Measurements from ENCODE around the gene DPM1. TPM values are rescaled to one million over a fixed set of nuclear protein-coding genes. Genes with fewer than 3 reads are reported as not detected.

The DPM1 gene
- total RNA-seq, 1 experiment from 2014 or later = 247 TPM

DNA sequence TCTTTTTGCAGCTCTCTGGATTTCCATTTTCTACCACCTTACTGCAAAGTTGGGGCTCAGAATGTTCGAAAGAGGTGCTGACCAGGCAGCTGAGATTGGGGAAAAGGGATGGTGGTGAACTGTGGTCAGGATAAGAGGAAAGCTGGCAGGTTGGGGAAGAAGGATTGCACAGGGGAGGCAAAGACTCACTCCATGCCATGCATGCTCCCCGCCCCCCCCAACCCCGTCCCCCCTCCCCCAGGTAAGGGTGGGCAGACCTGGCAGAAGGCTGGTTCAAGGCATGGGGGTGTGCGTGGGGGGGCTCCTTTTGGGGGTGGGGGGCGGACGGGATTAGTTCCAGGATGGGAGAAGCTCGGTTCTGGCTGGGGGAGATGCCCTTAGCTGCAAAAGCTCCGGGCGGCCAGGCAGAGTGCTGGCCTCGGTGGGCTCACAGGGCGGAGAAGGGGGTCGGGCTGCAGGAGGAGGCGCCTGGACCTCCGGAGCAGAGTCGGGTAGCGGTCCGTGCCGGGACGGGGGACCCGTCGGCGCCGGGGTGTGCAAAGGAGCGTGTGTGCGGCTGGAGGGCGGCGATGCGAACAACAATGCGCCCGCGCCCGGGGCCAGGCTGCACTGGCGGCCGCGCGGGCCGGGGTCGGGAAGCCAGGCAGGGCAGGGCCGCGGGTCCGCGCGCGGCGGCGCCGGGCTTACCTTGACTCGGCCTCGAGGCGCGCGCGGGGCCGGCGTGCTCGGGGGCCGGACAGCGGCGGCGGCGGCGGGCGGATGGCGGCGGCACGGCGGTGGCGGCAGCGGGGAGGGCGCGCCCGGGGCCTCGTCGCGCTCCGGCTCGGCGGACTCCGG is 28.0 kb downstream of the DPM1 start:
- DNase-seq (ENCODE audit: low spot score) = peak; percentile 16

DNA sequence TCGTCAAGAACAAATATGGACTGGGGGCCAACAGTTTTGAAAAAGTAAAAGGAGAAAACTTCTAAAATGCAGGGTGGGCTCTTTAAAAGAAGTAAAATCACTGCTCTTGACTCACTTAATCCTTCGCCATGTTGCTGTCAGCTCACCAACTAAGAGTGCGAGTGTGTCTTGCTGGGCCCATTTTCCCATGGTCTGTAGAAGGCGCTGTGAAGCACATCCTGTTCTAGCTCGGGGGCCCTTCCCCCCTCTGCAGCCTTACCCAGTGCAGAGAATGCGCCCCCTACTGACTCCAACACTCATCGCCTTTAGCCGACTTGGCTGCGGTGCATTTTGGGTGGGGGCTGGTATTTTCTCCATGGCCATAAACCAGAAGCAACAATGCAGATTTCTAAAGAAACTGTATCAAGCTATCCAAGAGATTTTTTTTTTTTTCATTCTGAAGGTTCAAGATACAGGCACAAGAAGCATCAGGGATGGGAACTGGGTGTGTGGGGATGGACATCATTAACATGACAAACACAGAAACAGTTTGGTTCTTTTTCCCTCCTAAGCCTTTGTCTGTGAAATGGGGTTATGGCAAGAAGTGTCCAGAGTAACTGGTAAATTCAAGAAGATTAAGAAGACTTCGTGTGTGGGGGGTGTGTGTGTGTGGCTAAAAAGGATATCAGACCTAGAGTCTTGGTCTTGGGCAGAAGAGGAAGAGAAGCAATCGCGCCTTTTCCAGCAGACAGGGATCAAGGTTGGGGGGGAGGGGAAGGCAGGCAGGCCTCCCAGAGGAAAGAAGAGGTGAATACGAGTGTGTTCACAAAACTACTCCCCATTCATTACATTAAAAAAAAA is 28.8 kb downstream of the DPM1 start:
- peak; percentile 96 for DNase-seq (ENCODE audit: low spot score)

DNA sequence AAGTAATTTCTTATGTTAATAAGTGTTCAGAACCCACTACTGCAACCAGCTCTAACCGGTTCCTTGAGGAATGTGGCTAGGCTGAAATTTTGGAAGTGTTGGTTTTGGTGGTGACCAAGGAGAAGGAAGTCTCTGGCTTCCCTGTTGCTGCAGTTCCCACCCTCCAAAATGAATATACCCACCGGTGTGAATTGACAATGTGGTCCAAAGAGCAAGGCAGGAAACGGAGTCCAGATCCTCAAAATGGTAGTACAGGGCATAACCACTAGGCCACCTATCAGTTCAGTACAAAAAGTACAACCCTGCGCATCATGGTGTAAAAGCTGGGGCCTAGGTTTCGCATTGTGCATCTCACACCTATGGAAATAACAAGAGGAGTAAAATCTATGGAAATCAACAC is 29.9 kb downstream of the DPM1 start:
- no peak for DNase-seq (ENCODE audit: low spot score)

DNA sequence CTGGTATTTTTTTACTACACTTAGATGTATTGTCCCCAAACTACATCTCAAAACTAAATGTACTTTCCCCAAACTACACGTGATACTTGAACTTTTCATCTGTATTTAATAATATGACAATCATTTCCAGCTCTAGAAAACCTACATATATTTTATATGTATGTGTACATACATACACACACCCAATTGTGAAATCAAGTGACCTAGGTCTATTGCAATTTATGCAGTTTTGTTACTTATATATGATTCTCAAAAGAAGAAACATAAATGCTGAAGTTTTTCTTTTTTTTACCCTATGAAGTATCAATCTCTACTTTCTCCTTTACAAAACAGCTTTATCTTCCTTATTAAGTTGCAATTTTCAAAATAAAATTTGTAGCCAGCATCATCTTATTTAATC is 31.8 kb downstream of the DPM1 start:
- no peak for DNase-seq (ENCODE audit: low spot score)

DNA sequence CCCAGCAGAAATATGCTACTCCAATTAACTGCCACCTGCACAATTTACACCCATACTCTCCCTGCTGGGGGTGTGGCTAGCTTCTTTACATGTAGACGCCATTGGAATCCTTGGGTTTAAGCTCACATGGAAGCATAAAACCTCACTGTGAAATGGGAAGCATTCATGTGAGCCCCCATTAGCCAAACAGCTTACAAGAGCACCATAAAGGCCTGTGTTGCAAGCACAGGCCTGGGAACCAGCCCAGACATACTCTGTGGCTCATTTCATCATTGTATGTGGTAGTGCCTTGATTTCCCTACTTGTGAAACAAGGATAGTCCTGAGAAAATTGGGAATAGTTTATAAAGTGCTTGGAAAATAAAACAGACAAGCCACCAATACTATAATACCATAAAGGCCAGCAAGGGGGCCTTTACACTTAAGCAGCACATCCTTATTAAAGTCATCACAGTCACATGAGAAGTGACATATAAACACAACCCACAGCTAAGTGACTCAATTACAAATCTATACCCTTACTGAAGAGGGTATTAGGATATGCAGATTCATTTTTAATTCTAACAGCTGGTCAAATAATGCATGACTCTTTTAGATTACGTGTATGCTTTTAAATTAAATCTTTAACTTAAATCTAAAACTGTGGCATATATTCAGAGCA is 33.9 kb downstream of the DPM1 start:
- no peak for DNase-seq (ENCODE audit: low spot score)

DNA sequence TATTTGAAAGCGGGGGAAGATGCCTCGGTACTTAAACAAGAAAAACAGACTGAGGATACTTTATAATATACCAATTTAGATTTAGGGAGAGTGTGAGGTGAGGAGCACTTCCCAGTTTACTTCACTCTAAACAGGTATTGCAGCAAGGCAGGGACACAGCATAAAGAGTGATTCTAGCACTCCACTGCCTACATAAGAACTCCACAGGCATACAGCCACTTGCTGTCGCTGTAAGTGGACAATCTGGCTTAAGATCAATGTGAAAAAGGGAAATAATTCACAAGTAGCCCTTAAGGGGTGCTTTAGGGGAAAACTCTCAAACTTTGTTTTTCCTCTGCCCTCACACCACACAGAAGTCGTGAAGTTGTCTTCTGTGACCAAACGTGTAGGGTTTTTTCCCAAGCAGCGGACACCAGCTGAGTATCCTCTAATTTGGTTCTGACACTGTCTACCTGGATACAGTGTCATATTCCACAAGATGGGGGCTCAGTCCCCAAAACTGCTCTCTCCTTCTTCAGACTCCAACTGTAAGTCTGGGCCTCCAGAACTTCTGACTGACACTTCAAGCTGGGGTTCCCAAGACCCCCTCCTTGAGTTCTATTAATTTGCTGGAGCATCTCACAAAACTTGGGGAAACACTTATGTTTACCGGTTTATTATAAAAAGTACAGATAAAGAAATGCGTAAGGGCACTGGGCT is 36.4 kb downstream of the DPM1 start:
- no peak for DNase-seq (ENCODE audit: low spot score)

DNA sequence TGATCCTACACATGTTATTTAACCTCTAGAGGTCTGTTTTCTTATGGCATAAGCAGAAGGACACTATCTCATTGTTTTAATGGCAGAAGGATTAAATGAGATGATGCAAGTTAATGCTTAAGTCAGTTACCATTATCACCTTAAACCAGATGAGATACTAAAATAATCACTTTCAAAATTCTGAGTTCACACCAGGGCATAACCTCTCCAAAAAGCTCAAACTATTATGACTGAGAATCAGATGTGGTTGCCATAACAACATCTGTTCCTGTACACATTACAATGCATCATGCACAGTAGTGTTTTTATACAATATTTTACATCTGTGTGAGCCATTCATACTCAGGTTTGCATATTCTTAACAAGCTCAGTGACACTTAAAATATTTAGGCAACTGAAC is 37.3 kb downstream of the DPM1 start:
- DNase-seq (ENCODE audit: low spot score) = no peak

DNA sequence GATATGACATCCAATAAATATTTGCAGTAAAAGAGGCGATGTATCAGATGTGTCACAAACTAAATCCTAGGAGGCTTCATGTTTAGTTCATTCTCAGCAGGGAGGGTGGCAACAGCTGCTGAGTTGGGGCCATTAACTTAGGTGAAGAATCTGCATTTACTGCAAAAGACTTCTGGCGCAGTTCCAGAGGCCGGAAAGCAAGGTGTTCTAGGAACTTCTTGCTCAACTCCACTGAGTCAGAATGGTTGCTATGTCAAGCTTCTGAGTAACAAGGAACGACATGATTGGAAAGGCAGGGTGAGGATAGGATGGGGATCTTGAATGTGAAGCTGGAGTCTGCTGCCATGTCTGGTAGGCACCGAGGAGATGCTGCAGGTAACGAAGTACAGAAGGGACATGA is 38.8 kb downstream of the DPM1 start:
- peak; percentile 32 for DNase-seq (ENCODE audit: low spot score)

DNA sequence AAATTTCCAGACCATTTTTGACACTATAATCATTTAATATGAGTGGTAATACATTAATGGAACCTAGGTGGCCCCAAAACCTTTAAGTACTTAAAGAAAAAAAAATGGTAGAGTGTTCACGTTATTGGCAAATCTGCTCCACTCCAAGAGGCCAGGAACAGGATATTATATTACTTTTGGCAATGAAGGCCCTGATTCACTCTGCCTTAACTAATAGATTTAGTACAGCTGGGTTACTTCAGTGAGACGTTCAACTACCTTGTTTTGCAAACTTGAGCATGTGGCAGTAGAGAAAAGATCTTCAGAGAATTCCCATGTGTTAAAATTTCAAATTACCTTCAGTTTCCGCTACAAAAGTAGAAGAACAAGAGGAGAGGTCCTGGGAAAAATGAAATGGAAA is 39.9 kb downstream of the DPM1 start:
- no peak for DNase-seq (ENCODE audit: low spot score)

DNA sequence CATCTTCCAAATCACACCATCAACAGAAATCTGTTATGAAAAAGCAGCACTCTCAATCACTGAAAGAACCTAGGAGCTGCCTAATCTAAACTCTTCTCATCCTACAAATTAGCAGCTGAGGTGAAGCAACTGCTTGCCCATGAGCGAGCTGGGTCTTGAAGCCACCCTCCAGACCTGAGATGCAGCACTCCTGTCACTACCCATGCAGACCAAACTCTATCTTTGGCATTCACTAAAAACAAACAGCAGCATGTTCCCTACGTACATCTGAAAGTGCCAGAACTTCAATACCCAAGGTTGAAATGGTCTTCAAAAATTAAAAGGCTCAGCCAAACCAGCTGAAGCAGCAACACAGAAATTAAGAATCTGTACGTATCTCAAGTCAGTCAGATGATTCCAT is 41.4 kb downstream of the DPM1 start:
- no peak for DNase-seq (ENCODE audit: low spot score)

DNA sequence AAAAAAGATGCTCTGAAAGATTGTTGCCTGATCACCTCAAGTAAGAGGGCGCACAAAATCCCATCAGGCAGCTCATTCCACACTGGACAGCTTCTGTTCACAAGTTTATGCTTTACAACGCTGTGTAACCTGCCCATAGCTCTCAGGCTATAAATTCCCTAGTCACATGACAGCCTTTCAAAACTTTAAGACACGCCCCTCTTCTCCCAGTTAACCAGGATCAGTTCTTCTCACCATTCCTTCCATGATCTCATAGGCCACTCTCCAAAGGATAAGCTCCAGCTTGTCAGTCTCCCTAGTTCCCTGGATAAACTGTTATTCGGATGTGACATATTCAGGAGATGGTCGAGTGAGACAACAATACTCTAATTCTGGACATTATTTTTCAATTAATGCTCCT is 42.1 kb downstream of the DPM1 start:
- DNase-seq (ENCODE audit: low spot score) = peak; percentile 59

DNA sequence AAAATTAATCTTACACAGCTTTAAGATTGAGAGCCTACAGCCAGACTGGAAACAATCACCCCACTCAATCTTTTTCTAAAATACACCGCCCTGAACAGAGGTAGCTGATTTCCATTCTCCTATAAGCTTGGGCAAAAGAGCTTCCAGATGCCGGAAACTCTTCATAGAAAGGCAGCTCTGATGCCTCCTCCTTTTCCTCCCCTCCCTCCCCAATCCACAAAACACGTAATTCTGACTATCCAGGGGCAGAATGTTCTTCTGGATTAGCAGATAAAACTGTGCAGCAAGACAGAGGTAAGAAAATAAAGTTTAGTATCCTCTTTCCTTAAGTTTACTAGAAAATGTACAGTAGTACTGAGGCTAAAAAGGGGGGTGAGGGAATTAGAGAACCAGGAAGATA is 42.9 kb downstream of the DPM1 start:
- no peak for DNase-seq (ENCODE audit: low spot score)

DNA sequence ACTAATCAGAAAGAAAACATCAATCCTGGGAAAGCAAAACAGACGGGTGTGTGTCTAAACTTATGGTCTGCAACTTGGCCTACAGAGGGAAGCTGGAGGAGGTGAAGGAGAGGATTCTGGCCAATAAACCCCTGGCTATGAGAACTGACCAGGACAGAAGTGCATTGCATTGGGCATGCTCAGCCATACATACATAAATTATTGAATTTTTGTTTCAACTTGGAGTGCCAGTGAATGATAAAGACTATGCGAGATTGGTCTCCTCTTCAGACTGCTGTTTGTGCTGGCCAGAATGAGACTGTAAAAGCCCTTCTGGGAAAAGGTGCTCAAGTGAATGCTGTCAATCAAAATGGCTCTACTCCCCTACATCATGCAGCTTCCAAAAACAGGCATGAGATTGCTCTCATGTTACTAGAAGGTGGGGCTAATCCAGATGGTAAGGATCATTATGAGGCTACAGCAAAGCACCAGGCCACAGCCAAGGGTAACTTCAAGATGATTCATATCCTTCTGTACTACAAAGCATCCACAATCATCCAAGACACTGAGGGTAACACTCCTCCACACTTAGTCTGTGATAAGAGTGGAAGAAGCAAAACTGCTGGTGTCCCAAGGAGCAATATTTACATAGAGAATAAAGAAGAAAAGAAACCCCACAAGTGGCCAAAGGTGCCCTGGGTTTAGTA is 44.5 kb downstream of the DPM1 start:
- peak; percentile 65 for DNase-seq (ENCODE audit: low spot score)

DNA sequence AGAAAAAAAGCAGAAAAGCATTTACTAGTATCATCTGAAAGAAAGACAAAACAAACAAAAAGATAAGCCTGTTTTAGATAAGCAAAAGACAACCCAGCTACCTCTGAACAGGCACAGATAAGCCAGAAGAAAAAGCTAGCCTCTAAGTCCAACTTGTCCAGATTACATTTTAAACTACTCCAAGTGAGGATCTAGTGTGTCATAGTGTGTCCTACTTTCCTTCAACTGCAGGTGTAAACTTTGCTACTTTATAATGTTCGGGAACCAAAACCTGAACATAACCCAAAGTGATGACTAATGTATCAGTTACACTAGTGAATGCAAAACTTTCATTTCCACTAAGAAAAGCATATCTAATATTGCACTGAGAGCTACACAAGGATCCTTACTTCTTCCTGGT is 46.6 kb downstream of the DPM1 start:
- DNase-seq (ENCODE audit: low spot score) = no peak

DNA sequence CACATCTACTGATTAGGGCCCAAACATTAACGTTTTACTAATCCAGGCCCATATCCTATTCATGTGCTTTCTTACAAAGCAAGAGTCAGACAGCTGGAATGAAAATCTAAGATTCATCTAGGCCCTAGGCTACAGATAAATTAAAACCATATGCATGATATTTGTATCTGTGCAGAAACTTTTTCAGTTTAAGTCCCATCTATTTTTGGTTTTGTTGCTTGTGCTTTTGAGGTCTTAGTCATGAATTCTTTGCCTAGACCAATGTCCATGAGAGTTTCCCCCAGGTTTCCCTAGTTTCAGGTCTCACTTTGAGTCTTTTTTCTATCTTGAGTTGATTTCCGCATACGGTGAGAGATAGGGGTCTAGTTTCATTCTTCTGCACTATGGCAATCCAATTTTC is 47.3 kb downstream of the DPM1 start:
- DNase-seq (ENCODE audit: low spot score) = no peak

DNA sequence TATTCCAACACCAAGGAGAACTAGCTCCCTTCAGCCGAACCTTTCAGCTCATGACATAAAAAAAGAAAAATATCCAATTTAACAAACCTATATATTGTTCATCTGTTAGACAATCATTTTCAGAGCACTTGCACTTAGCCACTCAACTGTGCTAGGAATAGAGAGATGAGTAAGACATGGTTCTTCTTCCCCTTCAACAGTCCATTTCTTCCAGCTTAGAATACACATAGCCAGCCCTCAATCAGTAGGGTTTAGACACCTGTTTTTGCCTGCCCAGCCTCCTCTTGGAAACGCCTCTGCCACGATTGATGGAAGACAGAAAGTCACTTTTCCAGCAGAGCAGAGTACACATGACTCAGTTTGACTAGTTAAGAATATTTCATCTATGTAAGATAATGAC is 48.9 kb downstream of the DPM1 start:
- DNase-seq (ENCODE audit: low spot score) = no peak

DNA sequence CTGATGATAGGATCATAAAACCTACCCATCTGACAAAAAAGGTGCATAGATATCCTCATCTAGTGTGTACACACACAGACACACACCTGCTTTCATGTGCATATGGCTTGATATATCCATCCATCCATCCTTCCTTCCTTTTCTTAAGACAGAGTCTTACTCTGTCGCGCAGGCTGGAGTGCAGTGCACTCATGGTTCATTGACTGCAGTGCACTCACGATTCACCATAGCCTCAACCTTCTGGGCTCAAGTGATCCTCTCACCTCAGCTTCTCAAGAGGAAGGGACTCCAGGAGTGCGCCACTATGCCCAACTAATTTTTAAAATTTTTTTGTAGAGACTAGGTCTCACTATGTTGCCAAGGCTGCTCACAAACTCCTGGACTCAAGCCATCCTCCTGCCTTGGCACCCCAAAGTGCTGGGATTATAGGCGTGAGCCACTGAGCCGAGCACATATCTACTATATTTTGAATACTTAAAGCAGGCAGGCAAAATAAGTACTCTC is 54.2 kb downstream of the DPM1 start:
- no peak for DNase-seq (ENCODE audit: low spot score)

DNA sequence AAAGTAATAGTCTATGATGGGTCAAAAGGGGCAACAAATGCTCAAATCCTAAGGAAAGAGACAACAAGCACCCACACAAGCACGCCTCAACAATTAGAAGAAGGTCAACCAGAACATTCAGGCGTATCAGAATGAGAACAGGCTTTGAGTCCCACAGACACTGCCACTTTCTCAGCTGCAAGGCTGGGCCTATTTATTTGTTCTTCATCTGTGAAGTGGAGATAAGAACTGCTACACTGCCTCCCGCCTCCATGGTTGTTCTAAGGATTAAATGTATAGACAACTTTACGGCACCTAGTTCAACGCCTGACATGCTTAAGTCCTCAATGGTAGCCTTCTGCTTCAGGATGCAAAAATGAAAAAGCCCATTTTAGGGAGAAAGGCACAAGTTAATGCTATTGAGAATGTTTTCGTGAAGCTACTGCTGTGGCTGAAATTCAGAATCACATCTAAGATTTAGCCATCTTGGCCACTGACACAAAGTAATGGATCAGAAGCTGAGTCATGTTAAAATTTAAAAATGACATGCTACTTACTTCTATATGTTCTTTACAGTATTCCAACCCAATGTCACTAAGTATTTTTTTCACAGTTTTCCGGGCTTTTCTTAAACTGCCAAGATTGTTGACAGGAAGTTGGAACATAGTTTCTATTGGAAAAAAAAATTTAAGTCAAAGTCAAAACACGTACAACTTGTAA is 54.8 kb downstream of the DPM1 start:
- DNase-seq (ENCODE audit: low spot score) = no peak

DNA sequence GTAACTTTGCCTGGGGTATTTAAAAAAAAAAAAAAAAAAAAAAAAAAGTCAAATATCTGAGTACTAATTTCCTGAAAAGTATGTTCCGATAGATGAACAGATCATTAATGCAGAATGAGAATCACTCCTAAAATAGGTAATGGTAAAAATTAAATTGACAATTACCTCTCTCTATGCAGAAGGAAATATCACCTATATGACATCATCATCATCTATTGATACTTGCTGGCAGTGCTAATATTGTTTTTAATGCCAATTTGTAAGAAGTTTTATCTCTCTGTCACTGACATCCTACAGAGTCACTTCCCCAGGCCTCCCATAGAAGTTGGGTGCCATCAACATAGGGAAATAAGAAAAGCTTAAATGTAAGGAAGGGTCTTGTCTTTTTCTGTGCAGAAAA is 57.0 kb downstream of the DPM1 start:
- no peak for DNase-seq (ENCODE audit: low spot score)

DNA sequence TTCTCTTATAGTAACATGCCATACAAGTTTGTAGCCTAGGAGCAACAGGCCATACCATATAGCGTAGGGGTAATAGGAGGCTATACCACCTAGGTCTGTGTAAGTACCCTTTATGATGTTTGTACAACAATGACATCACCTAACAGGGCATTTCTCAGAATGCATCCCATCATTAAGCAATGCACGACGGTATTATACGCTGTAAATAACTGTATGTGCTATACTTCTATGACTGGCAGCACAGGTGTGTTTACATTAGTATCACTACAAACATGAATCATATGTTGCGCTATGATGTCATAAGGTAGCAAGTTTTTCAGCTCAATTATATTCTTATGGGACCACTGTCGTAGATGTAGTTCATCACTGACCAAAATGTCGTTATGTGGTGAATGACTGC is 58.1 kb downstream of the DPM1 start:
- DNase-seq (ENCODE audit: low spot score) = no peak

DNA sequence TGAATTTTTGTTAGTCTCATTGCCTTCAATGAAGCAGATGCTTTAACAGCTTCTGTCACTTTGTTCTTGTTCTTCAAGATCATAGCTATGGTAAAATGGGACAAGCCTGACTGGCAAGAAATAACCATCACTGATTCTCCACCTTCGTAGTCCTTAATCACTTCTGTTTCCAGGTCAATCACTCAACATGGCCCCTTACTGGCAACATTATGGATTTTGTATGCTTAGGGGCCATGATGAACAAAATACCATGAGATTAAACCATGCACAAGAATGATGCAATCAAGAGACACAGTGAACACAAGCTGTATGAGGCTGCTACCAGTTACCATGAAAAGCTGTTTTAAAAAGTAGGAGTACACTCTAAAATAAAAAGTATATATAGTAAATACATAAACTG is 59.9 kb downstream of the DPM1 start:
- DNase-seq (ENCODE audit: low spot score) = no peak

Measured in A172 (cell line).